H1 (cell line): Measurements from ENCODE around the gene LAMC1. TPM values are rescaled to one million over a fixed set of nuclear protein-coding genes. Genes with fewer than 3 reads are reported as not detected.

Experiments
- ASH2L ChIP-seq: fragments of 200-600, 300-600 bp; sonication (generic); IDR thresholded peaks from one replicate; pipeline ENCODE4 v1.7.1; 2017; ENCODE audit warnings: low read length
- BRCA1 ChIP-seq: IDR thresholded peaks from 2 replicates; pipeline ENCODE4 v1.6.1; 2012; ENCODE audit warnings: low read depth, low read length, improper control_type of control experiment
- CREB1 ChIP-seq: IDR thresholded peaks from 2 replicates; pipeline ENCODE4 v1.6.1; 2012; ENCODE audit warnings: inconsistent platforms
- HDAC6 ChIP-seq: IDR thresholded peaks from one replicate; pipeline ENCODE4 v1.7.1; 2012; ENCODE audit warnings: low read depth, mild to moderate bottlenecking, inconsistent platforms, low read length, moderate library complexity
- RFX5 ChIP-seq: IDR thresholded peaks from 2 replicates; pipeline ENCODE4 v1.6.1; 2011; ENCODE audit warnings: low read depth, low read length, improper control_type of control experiment, borderline replicate concordance
- RXRA ChIP-seq: IDR thresholded peaks from 2 replicates; pipeline ENCODE4 v1.6.1; 2011; ENCODE audit warnings: low read depth, mild to moderate bottlenecking, low read length, moderate library complexity; ENCODE audit not compliant: insufficient read depth
- SAP30 ChIP-seq: fragments of 300-600 bp; sonication (generic); IDR thresholded peaks from 2 replicates; pipeline ENCODE4 v1.7.1; 2012; ENCODE audit warnings: low read length, moderate library complexity, mild to moderate bottlenecking, inconsistent platforms; ENCODE audit not compliant: insufficient read depth, insufficient replicate concordance
- SUZ12 ChIP-seq: fragments of 200-600 bp; sonication (generic); IDR thresholded peaks from 2 replicates; pipeline ENCODE4 v1.6.1; 2012; ENCODE audit warnings: mild to moderate bottlenecking, inconsistent platforms, low read length, moderate library complexity, mixed read lengths
- ZNF274 ChIP-seq: IDR thresholded peaks from 2 replicates; pipeline ENCODE4 v1.7.0; 2012; ENCODE audit warnings: low read length, borderline replicate concordance; ENCODE audit errors: extremely low read depth
- polyA plus RNA-seq, 7 experiments: library from polyadenylated mRNA; depleted of rRNA in 3 of 7; stranded (reverse) in 5 of 7; unstranded in 2 of 7; fragments of >200 nt in 5 of 7; fragments of 200-250 nt in 2 of 7; gene quantifications; 1 replicate in 5 of 7; 2 replicates in 1 of 7; 4 replicates in 1 of 7; pipeline versions ENCODE4 v1.2.1 to v1.2.3, GENCODE V29; 2011 to 2013; ENCODE audit warnings: missing spikeins in 2 of 7, mixed read lengths in 2 of 7
- total RNA-seq: library from RNA; stranded (reverse); fragmentation: NEBNext Ultra II Directional; extraction: Animal tissue kit (Norgen Biotek cat#: 25700); gene quantifications from 2 replicates; pipeline ENCODE4 v1.2.1, GENCODE V29; 2021

LAMC1 gene
- total and polyA plus RNA-seq, 2 of the 8 experiments (the other 6 are each of a cell fraction or from before 2014, with no cell fraction given): 47.6 to 90.3 TPM

GRCh38 chr1:183094351-183094750 lies 71.1 kb downstream of the LAMC1 start (continued):
- TF ChIP-seq BRCA1 (no peak), SAP30 (no peak), CREB1 (no peak), ZNF274 (no peak), RXRA (no peak), HDAC6 (no peak), ASH2L (no peak), SUZ12 (no peak), RFX5 (no peak)
